Neural cell (in vitro differentiated cells): ENCODE data around the gene CADM1. TPM values are rescaled to one million over a fixed set of nuclear protein-coding genes. Genes with fewer than 3 reads are reported as not detected.
A peak's percentile ranks its signal among the peaks of the same experiment; 100 is the strongest.

Experiments used
- H2AFZ ChIP-seq: fragments of 200-600, 300-800 bp; sonication (generic), shearing (Covaris generic); 2 replicates; pipeline ENCODE4 v1.6.0; 2014; ENCODE audit warnings: low read depth, mild to moderate bottlenecking, antibody characterized with exemption, low read length, moderate library complexity
- H3F3A ChIP-seq: fragments of 200-600 bp; shearing (Covaris generic); 2 replicates; pipeline ENCODE4 v1.6.1; 2016; ENCODE audit warnings: mild to moderate bottlenecking, moderate library complexity, mixed read lengths, antibody characterized with exemption, low read length; ENCODE audit not compliant: insufficient read depth, poor library complexity, severe bottlenecking
- H3K27ac ChIP-seq: fragments of 200-600, 300-800 bp; sonication (generic), shearing (Covaris generic); 2 replicates; pipeline ENCODE4 v1.5.1; 2014; ENCODE audit warnings: mild to moderate bottlenecking, low read length, moderate library complexity
- H3K27me3 ChIP-seq: fragments of 300-800, 200-600 bp; sonication (generic), shearing (Covaris generic); 2 replicates; pipeline ENCODE4 v1.6.0; 2014; ENCODE audit warnings: mild to moderate bottlenecking, low read depth, low read length, moderate library complexity; ENCODE audit not compliant: insufficient read depth
- H3K36me3 ChIP-seq: fragments of 300-800, 200-600 bp; sonication (generic), shearing (Covaris generic); 2 replicates; pipeline ENCODE4 v1.5.1; 2014; ENCODE audit warnings: mild to moderate bottlenecking, antibody characterized with exemption, low read length, moderate library complexity; ENCODE audit not compliant: insufficient read depth
- H3K4me2 ChIP-seq: fragments of 300-800, 200-600 bp; sonication (generic), shearing (Covaris generic); 2 replicates; pipeline ENCODE4 v1.6.0; 2014; ENCODE audit warnings: mild to moderate bottlenecking, low read length
- H3K4me3 ChIP-seq: fragments of 300-800, 200-600 bp; sonication (generic), shearing (Covaris generic); 2 replicates; pipeline ENCODE4 v1.5.1; 2014; ENCODE audit warnings: mild to moderate bottlenecking, low read length, moderate library complexity
- H3K79me2 ChIP-seq: fragments of 200-600 bp; shearing (Covaris generic); replicated peaks from 2 replicates; pipeline ENCODE4 v1.6.0; 2014; ENCODE audit warnings: mild to moderate bottlenecking, low read length, moderate library complexity; ENCODE audit not compliant: insufficient read depth
- H3K9ac ChIP-seq: fragments of 300-800, 200-600 bp; sonication (generic), shearing (Covaris generic); 2 replicates; pipeline ENCODE4 v1.6.1; 2016; ENCODE audit warnings: mild to moderate bottlenecking, low read length, mixed read lengths
- H3K9me2 ChIP-seq: fragments of 200-600 bp; shearing (Covaris generic); 2 replicates; pipeline ENCODE4 v1.6.1; 2016; ENCODE audit warnings: mild to moderate bottlenecking, low read length, mixed read lengths; ENCODE audit not compliant: insufficient read depth
- H3K9me3 ChIP-seq: fragments of 200-600, 300-800 bp; sonication (generic), shearing (Covaris generic); 2 replicates; pipeline ENCODE4 v1.6.1; 2016; ENCODE audit warnings: mild to moderate bottlenecking, mixed run types, low read length, moderate library complexity, mixed read lengths
- H4K20me1 ChIP-seq: fragments of 200-600 bp; shearing (Covaris generic); 2 replicates; pipeline ENCODE4 v1.6.1; 2016; ENCODE audit warnings: mild to moderate bottlenecking, mixed run types; ENCODE audit not compliant: insufficient read depth
- CTCF ChIP-seq: fragments of 450-650 bp; IDR thresholded peaks from 2 replicates; pipeline ENCODE4 v1.5.1; 2014; ENCODE audit warnings: antibody characterized with exemption, mild to moderate bottlenecking, moderate library complexity; ENCODE audit not compliant: poor library complexity, severe bottlenecking
- EP300 ChIP-seq: fragments of 450-650 bp; conservative IDR thresholded peaks from 2 replicates; pipeline ENCODE4 v1.6.1; 2014; ENCODE audit warnings: antibody characterized with exemption, mild to moderate bottlenecking, moderate library complexity; ENCODE audit not compliant: poor library complexity, severe bottlenecking
- EZH2 ChIP-seq: fragments of 200-600, 300-800 bp; shearing (Covaris generic), sonication (generic); IDR thresholded peaks from 2 replicates; pipeline ENCODE4 v1.6.1; 2014; ENCODE audit warnings: antibody characterized with exemption, low read length, borderline replicate concordance, mild to moderate bottlenecking; ENCODE audit not compliant: insufficient read depth, poor library complexity, severe bottlenecking
- MXI1 ChIP-seq: fragments of 450-650 bp; conservative IDR thresholded peaks from 2 replicates; pipeline ENCODE4 v1.6.1; 2014; ENCODE audit warnings: antibody characterized with exemption, mild to moderate bottlenecking; ENCODE audit not compliant: poor library complexity, severe bottlenecking
- POLR2AphosphoS5 ChIP-seq: IDR thresholded peaks from 2 replicates; pipeline ENCODE4 v1.6.1; 2012
- RAD21 ChIP-seq: fragments of 450-650 bp; conservative IDR thresholded peaks from 2 replicates; pipeline ENCODE4 v1.6.1; 2014; ENCODE audit warnings: antibody characterized with exemption, mild to moderate bottlenecking, moderate library complexity
- REST ChIP-seq: IDR thresholded peaks from 2 replicates; pipeline ENCODE4 v1.6.1; 2012; ENCODE audit warnings: borderline replicate concordance
- SMC3 ChIP-seq: fragments of 450-650 bp; conservative IDR thresholded peaks from 2 replicates; pipeline ENCODE4 v1.6.1; 2014; ENCODE audit warnings: antibody characterized with exemption, mild to moderate bottlenecking, moderate library complexity; ENCODE audit not compliant: poor library complexity
- TAF1 ChIP-seq: IDR thresholded peaks from 2 replicates; pipeline ENCODE4 v1.6.1; 2012; ENCODE audit warnings: low read depth
- polyA plus RNA-seq: library from polyadenylated mRNA; depleted of rRNA; stranded (reverse); fragments of >200 nt; gene quantifications from 2 replicates; pipeline ENCODE4 v1.2.3, GENCODE V29; 2014

Gene CADM1
- polyA plus RNA-seq, 1 donor from 2014 or later: 92.1 TPM

- Histone ChIP-seq H3F3A (no peaks in the 10 kb centered on the region), H3K4me2 (no peak overlapping the region), H3K27ac (no peak overlapping the region), H3K79me2 (peaks cover 7% of the 10 kb centered on the region), H3K36me3 (no peaks in the 10 kb centered on the region), H3K9me3 (no peaks in the 10 kb centered on the region), H3K4me3 (no peak overlapping the region), H2AFZ (no peak overlapping the region), H3K9ac (no peak overlapping the region), H3K9me2 (no peaks in the 10 kb centered on the region), H3K27me3 (no peaks in the 10 kb centered on the region), H4K20me1 (no peaks in the 10 kb centered on the region)
- TF ChIP-seq RAD21 (no peak), POLR2AphosphoS5 (no peak), EZH2 (no peak), MXI1 (no peak)
These were observed 78.4 kb downstream of the CADM1 start for GRCh38 chr11:115425816-115426215.

- Histone ChIP-seq H3F3A (no peaks in the 10 kb centered on the region), H3K9me2 (no peaks in the 10 kb centered on the region), H4K20me1 (no peaks in the 10 kb centered on the region), H3K79me2 (peaks cover 7% of the 10 kb centered on the region), H2AFZ (no peak overlapping the region), H3K27ac (no peak overlapping the region), H3K9ac (no peak overlapping the region), H3K4me3 (no peak overlapping the region), H3K36me3 (no peaks in the 10 kb centered on the region), H3K27me3 (no peaks in the 10 kb centered on the region), H3K4me2 (no peak overlapping the region), H3K9me3 (no peaks in the 10 kb centered on the region)
- TF ChIP-seq CTCF (no peak), EP300 (no peak)
These were observed 79.0 kb downstream of the CADM1 start for GRCh38 chr11:115425250-115425649.

GRCh38 chr11:115423728-115424459 is 80.3 kb downstream of the CADM1 start:
- H3K36me3 ChIP-seq: no peaks in the 10 kb centered on the region
- peak overlapping the region; percentile 3 for H3K4me3 ChIP-seq
- H3K27me3 ChIP-seq: no peaks in the 10 kb centered on the region
- no peaks in the 10 kb centered on the region for H3F3A ChIP-seq
- TF ChIP-seq EP300: peak; percentile 25
- no peak for TF ChIP-seq EZH2
- TF ChIP-seq TAF1: no peak
- TF ChIP-seq MXI1: no peak
- no peak for TF ChIP-seq CTCF
- TF ChIP-seq SMC3: no peak
- TF ChIP-seq REST: no peak
- H2AFZ ChIP-seq: no peak overlapping the region
- H3K27ac ChIP-seq: no peak overlapping the region
- no peaks in the 10 kb centered on the region for H3K9me2 ChIP-seq
- H3K79me2 ChIP-seq: peaks cover 18% of the 10 kb centered on the region
- no peaks in the 10 kb centered on the region for H4K20me1 ChIP-seq
- H3K9me3 ChIP-seq: no peaks in the 10 kb centered on the region
- H3K9ac ChIP-seq: no peak overlapping the region
- peak overlapping the region; percentile 12 for H3K4me2 ChIP-seq
